Esophagus muscularis mucosa (tissue), 4 donors: ENCODE measurements around the gene TBC1D2.
"Not testable (repeated sequence)": the region's sequence is repeated elsewhere in the genome, so short reads cannot be mapped to it uniquely, and the experiment has no call there.

Source experiments
- CTCF ChIP-seq, 3 experiments: fragments of 200-600 bp in 2 of 3; fragments of 450-650 bp in 1 of 3; sonication (generic) in 2 of 3; IDR thresholded peaks; one replicate each; pipeline ENCODE4 v1.5.1; 2017 to 2019; ENCODE audit warnings: antibody characterized with exemption in 3 of 3, mild to moderate bottlenecking in 2 of 3, moderate library complexity in 1 of 3
- EP300 ChIP-seq: sonication (generic); formaldehyde crosslinking; IDR thresholded peaks from one replicate; pipeline ENCODE4 v1.6.1; 2017; ENCODE audit warnings: antibody characterized with exemption
- POLR2A ChIP-seq: fragments of 450-650 bp; IDR thresholded peaks from one replicate; pipeline ENCODE4 v1.6.1; 2017; ENCODE audit warnings: antibody characterized with exemption, moderate library complexity, mild to moderate bottlenecking, low read depth
- POLR2AphosphoS5 ChIP-seq, 2 donors: sonication (generic); formaldehyde crosslinking; IDR thresholded peaks; one replicate each; pipeline ENCODE4 v1.6.1; 2017; ENCODE audit warnings: antibody characterized with exemption in 2 of 2

DNA sequence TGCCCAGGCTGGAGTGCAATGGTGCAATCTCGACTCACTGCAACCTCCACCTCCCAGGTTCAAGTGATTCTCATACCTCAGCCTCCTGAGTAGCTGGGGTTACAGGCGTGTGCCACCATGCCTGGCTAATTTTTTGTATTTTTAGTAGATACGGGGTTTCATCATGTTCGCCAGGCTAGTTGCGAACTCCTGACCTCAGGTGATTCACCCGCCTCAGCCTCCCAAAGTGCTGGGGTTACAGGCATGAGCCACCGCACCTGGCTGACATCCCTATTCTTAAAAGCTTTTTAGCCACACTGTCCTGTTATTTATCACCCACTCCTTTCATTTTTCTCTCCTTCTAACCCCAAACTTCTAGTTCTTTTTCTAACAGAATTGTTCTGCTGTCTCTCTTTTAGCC is 27.7 kb upstream of the TBC1D2 start:
- TF ChIP-seq CTCF (IDR thresholded peaks at IDR 0.05); POLR2A; EP300; POLR2AphosphoS5 (IDR thresholded peaks at IDR 0.05): not testable (repeated sequence)
